Kidney (tissue), 14 donors: ENCODE measurements around the gene GLP2R. TPM values are rescaled to one million over a fixed set of nuclear protein-coding genes. Genes with fewer than 3 reads are reported as not detected.
A peak's percentile ranks its signal among the peaks of the same experiment; 100 is the strongest.
"Not testable (repeated sequence)": the region's sequence is repeated elsewhere in the genome, so short reads cannot be mapped to it uniquely, and the experiment has no call there.

Experiments
- DNase-seq, 5 donors: peaks; one replicate each; pipeline ENCODE4 v3.0.0-alpha.2; 2013 to 2020
- FAIRE-seq: peaks from 2 replicates; lab custom pipeline; 2012; peaks lifted over from hg19 to GRCh38; lab: Jason Lieb, UNC
- H3K27ac ChIP-seq, 2 donors: one replicate each; pipeline ENCODE4 v1.7.0; 2013; ENCODE audit warnings: low read depth in 2 of 2, low read length in 2 of 2, inconsistent platforms in 1 of 2
- H3K27me3 ChIP-seq: one replicate; pipeline ENCODE4 v1.7.1; 2013; ENCODE audit warnings: low read length, inconsistent platforms; ENCODE audit not compliant: control insufficient read depth, insufficient read depth
- H3K36me3 ChIP-seq, 3 donors: one replicate each; pipeline versions ENCODE4 v1.7.0 to v1.7.1; 2013; ENCODE audit warnings: low read length in 3 of 3, control low read depth in 1 of 3, inconsistent platforms in 1 of 3; ENCODE audit not compliant: insufficient read depth in 3 of 3, control insufficient read depth in 2 of 3
- H3K4me1 ChIP-seq, 3 donors: one replicate each; pipeline versions ENCODE4 v1.7.0 to v1.7.1; 2013; ENCODE audit warnings: low read length in 3 of 3, inconsistent platforms in 1 of 3, low read depth in 1 of 3; ENCODE audit not compliant: control insufficient read depth in 2 of 3, insufficient read depth in 2 of 3
- H3K4me3 ChIP-seq, 3 donors: one replicate each; pipeline versions ENCODE4 v1.7.0 to v1.8.1; 2013; ENCODE audit warnings: low read length in 3 of 3, control low read depth in 1 of 3, inconsistent platforms in 1 of 3
- H3K9ac ChIP-seq, 3 donors: one replicate each; pipeline versions ENCODE4 v1.7.0 to v1.7.1; 2013; ENCODE audit warnings: low read length in 3 of 3, control low read depth in 1 of 3, inconsistent platforms in 1 of 3
- H3K9me3 ChIP-seq, 3 donors: one replicate each; pipeline versions ENCODE4 v1.7.0 to v1.7.1; 2013; ENCODE audit warnings: low read length in 3 of 3, control low read depth in 1 of 3, inconsistent platforms in 1 of 3; ENCODE audit not compliant: control insufficient read depth in 2 of 3, insufficient read depth in 1 of 3
- CTCF ChIP-seq: IDR thresholded peaks from 3 replicates; pipeline ENCODE4 v1.5.1; 2012; ENCODE audit warnings: mild to moderate bottlenecking, moderate library complexity, borderline replicate concordance; ENCODE audit not compliant: insufficient read depth; ENCODE audit errors: extremely low read depth
- intact Hi-C: fragments of 100-400 bp; cut with DNase I; formaldehyde crosslinking; loops from one replicate; pipeline ENCODE4 v1.11.1; 2022
- polyA plus RNA-seq: library from polyadenylated mRNA; stranded (reverse); fragments of 350-450 nt; fragmentation: Illumina TruSeq; extraction: RNeasy Lipid Tissue Mini Kit (QIAGEN cat#74804); gene quantifications from one replicate; pipeline ENCODE4 v1.2.3, GENCODE V29; 2014; ENCODE audit warnings: low read depth, low replicate concordance; ENCODE audit not compliant: insufficient read depth
- total RNA-seq: library from RNA; stranded (reverse); fragmentation: NEBNext Ultra II Directional; extraction: Animal tissue kit (Norgen Biotek cat#: 25700); gene quantifications from one replicate; pipeline ENCODE4 v1.2.1, GENCODE V29; 2021
- donor health status: control.
- donor health status: control.
- donor health status: control.
- donor health status: control.
- donor health status: control.
- donor health status: DM: yes; HTN: yes; CAD: no.
- donor health status: Normal renal cell carcinoma (clear cell type).

The GLP2R gene
- total and polyA plus RNA-seq, 2 donors from 2014 or later, result not detected

- FAIRE-seq, result no peak
- Histone ChIP-seq H3K4me1 (no peaks in the 10 kb centered on the region), H3K27ac (no peak overlapping the region), H3K36me3 (no peaks in the 10 kb centered on the region), H3K27me3 (no peaks in the 10 kb centered on the region), H3K4me3 (no peak overlapping the region), H3K9me3 (no peaks in the 10 kb centered on the region), H3K9ac (no peak overlapping the region)
- TF ChIP-seq CTCF, result no peak
- no peak for DNase-seq
- intact Hi-C loops, result no loop called here
Observed at GRCh38 chr17:9918352-9918751, 92.6 kb downstream of the GLP2R start.

- no peak for TF ChIP-seq CTCF
- Histone ChIP-seq H3K27ac (no peak overlapping the region), H3K27me3 (no peaks in the 10 kb centered on the region), H3K4me1 (no peaks in the 10 kb centered on the region), H3K9me3 (no peaks in the 10 kb centered on the region), H3K9ac (no peak overlapping the region), H3K36me3 (no peaks in the 10 kb centered on the region), H3K4me3 (no peak overlapping the region)
- intact Hi-C loops, result no loop called here
- FAIRE-seq, result no peak
- DNase-seq, result no peak
Observed at GRCh38 chr17:9918804-9919352, 93.2 kb downstream of the GLP2R start.

GRCh38 chr17:9921216-9921615, 95.5 kb downstream of the GLP2R start:
- FAIRE-seq, H3K36me3 ChIP-seq: not testable (repeated sequence)
- intact Hi-C loops, result loop anchor here (10.0 kb wide), 1 partner anchor 694 kb away; no protein-coding TSS in a partner anchor

GRCh38 chr17:9922012-9922848, 96.5 kb downstream of the GLP2R start:
- DNase-seq (no peak), FAIRE-seq (no peak)
- no peaks in the 10 kb centered on the region for H3K36me3 ChIP-seq

More at GRCh38 chr17:9921216-9921615, 95.5 kb downstream of the GLP2R start:
- not testable (repeated sequence) for H3K9ac ChIP-seq, H3K27ac ChIP-seq, H3K27me3 ChIP-seq, H3K4me3 ChIP-seq, H3K9me3 ChIP-seq, H3K4me1 ChIP-seq
- DNase-seq, result peak in 1 of 5 donors; percentile 8

More at GRCh38 chr17:9922012-9922848, 96.5 kb downstream of the GLP2R start:
- Histone ChIP-seq H3K9ac (no peak overlapping the region), H3K27me3 (no peaks in the 10 kb centered on the region), H3K27ac (no peak overlapping the region), H3K4me1 (no peaks in the 10 kb centered on the region), H3K9me3 (no peaks in the 10 kb centered on the region), H3K4me3 (no peak overlapping the region)
- TF ChIP-seq CTCF, result no peak
- intact Hi-C loops, result loop anchor here (10.0 kb wide), 1 partner anchor 693 kb away; no protein-coding TSS in a partner anchor
